HTERT RPE-1 (cell line): Measurements from ENCODE around the gene LYRM1.
"Not testable (repeated sequence)": the region's sequence is repeated elsewhere in the genome, so short reads cannot be mapped to it uniquely, and the experiment has no call there.

Source experiments
- in situ Hi-C: fragments of 300-500 bp; cut with MboI; formaldehyde crosslinking; loops from 4 replicates; pipeline ENCODE4 v1.14.3; 2020; ENCODE audit warnings: low sequenced_read_pairs

Gene LYRM1

GRCh38 chr16:20931066-20931600 is 30.6 kb downstream of the LYRM1 start:
- in situ Hi-C loops, result no loop called here

DNA sequence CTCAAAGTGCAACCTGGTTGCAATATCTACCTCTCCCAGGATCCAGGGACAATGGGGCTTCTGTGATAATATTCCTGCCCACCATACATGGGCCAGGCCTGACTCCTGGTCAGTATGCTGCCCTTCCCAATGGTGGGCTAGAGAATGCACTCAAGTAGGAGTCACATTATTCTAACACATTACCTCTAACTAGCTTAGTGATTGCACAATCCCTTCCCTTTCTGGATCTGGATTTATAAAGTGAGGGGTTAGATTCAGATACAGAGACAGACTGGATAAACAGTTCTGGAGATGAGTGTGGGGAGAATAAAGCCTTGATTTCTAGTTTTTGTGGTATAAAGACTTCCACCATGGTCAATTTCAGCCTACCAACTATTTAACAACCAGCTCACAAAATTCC is 33.0 kb downstream of the LYRM1 start:
- in situ Hi-C loops, result no loop called here

- in situ Hi-C loops, result no loop called here
Observed at GRCh38 chr16:20937736-20938135, 37.2 kb downstream of the LYRM1 start.

DNA sequence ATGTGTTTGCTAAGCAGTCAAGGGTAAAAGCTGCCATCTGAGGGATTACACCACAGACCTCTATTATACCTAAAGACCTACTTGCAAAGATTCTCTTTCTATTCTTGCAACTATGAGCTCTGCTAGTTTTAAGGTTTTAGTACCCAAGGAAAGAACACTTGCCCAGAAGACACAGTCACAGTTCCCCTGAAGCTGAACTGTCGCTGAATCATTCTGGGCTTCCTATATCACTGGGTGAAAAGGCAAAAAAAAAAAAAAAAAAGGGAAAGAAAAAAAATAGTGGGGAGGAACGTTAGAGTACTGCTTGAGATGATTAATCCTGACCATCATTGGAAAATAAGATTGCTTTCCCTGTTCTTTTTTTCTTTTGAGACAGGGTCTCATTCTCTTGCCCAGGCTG is 37.9 kb downstream of the LYRM1 start:
- in situ Hi-C loops, result no loop called here

- in situ Hi-C loops, result no loop called here
Observed at GRCh38 chr16:20939611-20940010, 39.0 kb downstream of the LYRM1 start.

DNA sequence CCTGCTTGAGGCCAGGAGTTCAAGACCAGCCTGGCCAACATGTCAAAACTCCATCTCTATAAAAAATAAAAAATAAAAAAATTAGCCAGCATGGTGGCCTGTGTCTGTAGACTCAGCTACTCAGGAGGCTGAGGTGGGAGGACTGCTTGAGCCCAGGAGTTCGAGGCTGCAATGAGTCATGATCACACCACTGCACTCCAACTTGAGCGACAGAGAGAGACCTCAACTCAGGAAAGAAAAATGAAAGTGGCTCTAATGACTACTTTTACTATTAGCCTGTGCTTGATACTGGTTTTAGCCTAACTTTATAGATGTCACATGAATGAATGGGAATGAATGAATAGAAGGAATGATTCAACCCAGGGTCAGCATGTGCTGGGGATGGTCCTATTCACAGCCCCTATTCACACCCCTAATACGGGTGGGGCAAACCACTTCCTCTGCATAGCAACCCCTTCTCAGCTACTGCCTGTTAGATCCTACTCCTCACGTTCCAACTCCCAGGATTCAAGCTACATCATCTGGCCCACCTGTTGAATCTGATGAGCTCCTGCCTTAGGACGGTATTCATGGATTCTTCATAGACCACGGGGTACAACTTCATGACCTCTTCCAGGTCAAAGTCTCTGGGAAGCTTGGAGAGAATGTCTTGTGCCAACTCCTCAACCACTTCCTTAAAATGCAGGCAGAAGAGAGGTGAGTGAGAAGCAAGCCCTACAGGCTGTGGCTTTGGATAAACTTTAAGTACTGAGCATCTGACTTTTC is 40.5 kb downstream of the LYRM1 start:
- in situ Hi-C loops, result no loop called here

- in situ Hi-C loops, result no loop called here
Observed at GRCh38 chr16:20941636-20941926, 41.0 kb downstream of the LYRM1 start.

DNA sequence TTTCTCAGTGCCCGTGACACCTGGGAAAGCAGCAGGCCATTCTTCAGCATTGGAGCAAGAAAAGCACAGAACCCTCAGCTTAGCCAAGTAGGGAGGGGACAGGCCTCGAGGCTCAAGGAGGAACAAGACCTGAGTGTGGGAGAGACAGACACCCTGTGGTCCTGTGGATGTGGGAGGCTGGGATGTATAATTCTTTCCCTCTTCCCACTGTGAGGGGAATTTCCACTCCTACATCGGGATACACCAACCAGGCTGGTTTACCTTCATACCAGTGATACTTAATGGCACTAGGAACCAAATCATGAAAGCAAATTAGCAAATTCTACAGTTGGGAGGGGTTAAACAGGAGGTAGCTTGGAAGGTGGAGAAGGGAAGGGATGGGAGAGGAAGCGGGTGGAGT is 41.7 kb downstream of the LYRM1 start:
- in situ Hi-C loops, result no loop called here

- in situ Hi-C loops, result no loop called here
Observed at GRCh38 chr16:20944861-20945574, 44.4 kb downstream of the LYRM1 start.

GRCh38 chr16:20945575-20945875 is 45.0 kb downstream of the LYRM1 start:
- in situ Hi-C loops, result not testable (repeated sequence)

DNA sequence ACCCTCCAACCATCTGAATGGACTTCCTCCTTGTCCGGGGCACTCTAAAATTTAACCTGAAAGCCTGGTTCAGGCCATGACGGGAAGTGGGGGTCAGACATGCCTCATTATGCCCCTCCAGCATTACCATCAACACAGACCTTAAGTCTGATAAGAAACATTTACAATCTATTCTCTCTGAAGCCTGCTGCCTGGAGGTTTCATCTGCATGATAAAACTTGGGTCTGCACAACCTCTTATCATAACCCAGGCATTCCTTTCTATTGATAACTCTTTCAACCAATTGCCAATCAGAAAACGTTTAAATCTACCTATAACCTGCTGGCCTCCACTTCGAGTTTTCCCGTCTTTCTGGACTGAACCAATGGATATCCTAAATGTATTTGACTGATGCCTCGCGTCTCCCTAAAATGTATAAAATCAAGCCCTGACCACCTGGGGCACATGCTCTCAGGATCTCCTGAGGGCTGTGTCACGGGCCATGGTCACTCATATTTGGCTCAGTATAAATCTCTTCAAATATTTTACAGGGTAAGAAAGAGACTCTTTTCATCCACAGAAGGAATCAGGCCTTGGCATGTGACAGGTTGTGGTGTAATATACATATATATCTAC is 45.6 kb downstream of the LYRM1 start:
- in situ Hi-C loops, result no loop called here

DNA sequence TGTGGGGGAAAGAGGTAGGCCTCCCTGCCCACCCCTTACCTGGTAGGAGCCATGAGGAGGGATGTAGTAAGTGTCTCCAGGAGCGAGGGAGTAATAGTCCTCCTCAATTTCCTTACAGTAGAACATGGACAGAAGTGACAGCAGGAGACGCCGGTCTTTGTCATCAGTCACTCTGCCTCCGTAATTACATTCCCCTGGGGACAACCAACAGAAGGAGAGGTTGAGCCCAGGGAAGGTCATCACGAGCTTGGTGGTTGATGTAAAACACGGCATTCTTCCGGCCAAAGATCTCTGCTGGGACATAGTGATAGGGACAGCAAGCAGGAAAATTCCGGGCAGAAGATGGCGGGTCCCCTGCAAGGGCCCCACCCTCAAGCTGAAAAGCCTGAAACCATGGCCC is 47.9 kb downstream of the LYRM1 start:
- in situ Hi-C loops, result no loop called here

DNA sequence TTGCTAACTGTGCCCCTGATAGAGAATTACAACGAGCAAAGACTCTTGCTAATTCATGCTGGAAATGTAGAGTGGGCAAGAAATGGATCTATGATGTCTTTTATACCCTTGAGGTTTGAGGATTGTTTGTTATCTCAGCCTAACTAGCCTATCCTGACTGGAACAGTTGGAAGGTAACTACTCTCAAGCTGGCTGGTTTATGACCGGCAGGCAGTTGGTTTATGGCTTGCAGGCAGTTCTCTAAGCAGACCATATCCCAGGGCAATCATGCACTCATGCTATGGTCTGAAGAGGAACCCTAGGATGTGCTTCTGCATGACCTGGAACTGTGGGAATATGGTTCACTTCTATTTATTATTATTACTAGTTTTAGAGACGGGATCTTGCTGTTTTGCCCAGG is 49.1 kb downstream of the LYRM1 start:
- in situ Hi-C loops, result no loop called here

- in situ Hi-C loops, result no loop called here
Observed at GRCh38 chr16:20950294-20950693, 49.7 kb downstream of the LYRM1 start.

- in situ Hi-C loops, result no loop called here
Observed at GRCh38 chr16:20952139-20952920, 51.8 kb downstream of the LYRM1 start.

- in situ Hi-C loops, result no loop called here
Observed at GRCh38 chr16:20954574-20954973, 54.0 kb downstream of the LYRM1 start.

- in situ Hi-C loops, result no loop called here
Observed at GRCh38 chr16:20956319-20956718, 55.7 kb downstream of the LYRM1 start.

DNA sequence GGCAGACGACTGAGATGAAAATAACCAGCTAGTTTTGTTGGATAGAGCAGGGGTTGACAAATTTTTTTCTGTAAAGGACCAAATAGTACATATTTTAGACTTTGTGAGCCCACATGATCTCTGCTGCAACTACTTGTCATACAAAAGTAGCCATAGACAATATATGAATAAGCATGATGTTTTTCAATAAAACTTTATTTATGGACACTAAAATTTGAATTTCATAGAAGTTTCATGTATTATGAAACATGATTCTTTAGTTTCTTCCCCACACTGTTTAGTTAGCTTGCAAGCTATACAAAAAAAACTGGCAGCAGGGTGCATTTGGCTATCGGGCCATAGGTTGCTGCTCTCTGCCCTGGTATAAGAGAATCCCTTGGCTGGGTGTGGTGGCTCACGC is 56.6 kb downstream of the LYRM1 start:
- in situ Hi-C loops, result no loop called here

DNA sequence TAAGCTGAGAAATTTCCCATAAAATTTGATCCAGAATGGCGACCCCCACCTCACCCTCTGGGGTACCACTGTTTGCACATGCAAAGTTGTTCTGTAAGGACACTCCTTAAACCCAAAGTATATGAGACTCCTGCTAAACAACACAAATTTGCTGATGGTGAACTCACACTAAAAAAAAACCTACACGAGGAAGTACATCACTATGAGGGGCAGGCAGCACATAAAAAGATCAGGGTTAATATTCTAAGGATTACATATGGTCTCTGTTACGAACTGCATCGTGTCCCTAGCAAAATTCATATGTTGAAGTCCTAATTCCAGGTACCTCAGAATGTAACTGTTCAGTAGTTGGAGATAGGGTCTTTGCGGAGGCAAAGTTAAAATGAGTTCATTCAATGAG is 60.3 kb downstream of the LYRM1 start:
- in situ Hi-C loops, result no loop called here

- in situ Hi-C loops, result no loop called here
Observed at GRCh38 chr16:20968765-20969164, 68.2 kb downstream of the LYRM1 start.

GRCh38 chr16:20969386-20969785 is 68.8 kb downstream of the LYRM1 start:
- in situ Hi-C loops, result no loop called here
